NCI-H1436 (cell line): ENCODE results near the gene VAPB.
"Not testable (repeated sequence)": the region's sequence is repeated elsewhere in the genome, so short reads cannot be mapped to it uniquely, and the experiment has no call there.

Experiments used
- DNase-seq: peaks from one replicate; lab custom pipeline; 2025; lab: John Stamatoyannopoulos, UW

VAPB gene, protein sequence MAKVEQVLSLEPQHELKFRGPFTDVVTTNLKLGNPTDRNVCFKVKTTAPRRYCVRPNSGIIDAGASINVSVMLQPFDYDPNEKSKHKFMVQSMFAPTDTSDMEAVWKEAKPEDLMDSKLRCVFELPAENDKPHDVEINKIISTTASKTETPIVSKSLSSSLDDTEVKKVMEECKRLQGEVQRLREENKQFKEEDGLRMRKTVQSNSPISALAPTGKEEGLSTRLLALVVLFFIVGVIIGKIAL

GRCh38 chr20:58388882-58389323 is at the start of gene VAPB:
Gene VAPB, plus strand, starts transcription at chr20:58389229. Its CDS starts 231 bp downstream, at chr20:58389460.
- peak; percentile 93 for DNase-seq

GRCh38 chr20:58339741-58340140 is 49.3 kb upstream of the VAPB start:
- no peak for DNase-seq

- no peak for DNase-seq
Measured at GRCh38 chr20:58340151-58340550, 48.9 kb upstream of the VAPB start.

DNA sequence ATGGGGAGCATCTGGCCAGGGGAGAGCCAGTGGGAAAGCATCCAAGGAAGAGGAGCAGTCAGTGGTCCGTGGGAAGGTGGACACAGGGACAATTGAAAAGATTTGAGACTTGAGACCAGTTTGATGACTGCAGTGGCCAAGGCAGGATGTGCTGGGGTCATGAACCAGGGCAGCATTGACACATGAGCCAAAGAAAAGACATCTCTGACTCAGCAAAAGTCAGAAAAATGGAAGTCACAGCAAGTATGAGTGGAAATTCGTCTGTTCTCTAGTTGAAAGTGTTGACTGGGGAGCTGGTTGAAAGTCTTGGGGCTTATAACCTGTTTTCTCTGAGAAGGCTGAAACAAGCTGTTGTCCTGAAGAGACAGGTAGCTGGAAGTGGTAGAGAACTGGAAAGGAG is 48.2 kb upstream of the VAPB start:
- no peak for DNase-seq

- no peak for DNase-seq
Measured at GRCh38 chr20:58342104-58342945, 46.7 kb upstream of the VAPB start.

DNA sequence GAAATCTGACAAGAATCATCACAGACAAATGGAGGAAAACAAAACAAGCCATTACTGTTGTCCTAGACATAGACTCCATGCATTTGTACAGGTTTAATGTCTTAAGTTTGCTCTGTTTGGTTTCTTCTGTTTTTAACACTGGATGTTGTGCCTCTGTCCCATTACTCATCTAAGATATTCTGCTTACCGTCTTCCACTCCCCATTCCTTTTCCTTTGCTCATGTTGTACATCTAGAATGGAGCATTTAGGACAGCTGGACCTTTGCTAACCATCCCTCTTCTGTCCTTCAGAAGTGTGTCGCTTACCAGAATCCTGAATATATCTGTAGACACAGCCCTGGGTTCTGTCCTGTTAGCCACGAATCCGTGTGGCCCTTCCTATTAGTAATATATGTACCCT is 44.3 kb upstream of the VAPB start:
- no peak for DNase-seq

GRCh38 chr20:58349570-58349969 is 39.5 kb upstream of the VAPB start:
- no peak for DNase-seq

DNA sequence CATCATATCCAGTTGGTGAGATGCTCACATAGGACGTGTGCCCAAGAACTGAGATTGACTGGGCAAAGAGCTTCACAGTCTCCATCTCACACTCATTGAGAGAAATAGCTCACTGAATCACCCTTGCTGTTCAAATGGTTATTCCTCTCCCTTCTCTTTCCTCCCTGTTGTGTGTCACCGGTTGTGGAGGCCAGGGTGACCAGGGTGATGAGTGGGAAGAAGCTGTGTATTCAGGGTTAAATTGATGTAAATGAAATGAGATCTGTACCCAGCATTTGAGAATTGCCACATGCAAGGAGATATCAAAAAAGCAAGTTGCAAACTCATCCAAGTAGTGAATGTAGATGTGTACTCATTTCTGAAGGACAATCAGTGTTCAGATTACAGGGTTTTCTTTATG is 36.6 kb upstream of the VAPB start:
- no peak for DNase-seq

- DNase-seq: no peak
Measured at GRCh38 chr20:58359441-58359840, 29.6 kb upstream of the VAPB start.

- no peak for DNase-seq
Measured at GRCh38 chr20:58360936-58361335, 28.1 kb upstream of the VAPB start.

GRCh38 chr20:58361481-58362205 is 27.4 kb upstream of the VAPB start:
- DNase-seq: no peak

DNA sequence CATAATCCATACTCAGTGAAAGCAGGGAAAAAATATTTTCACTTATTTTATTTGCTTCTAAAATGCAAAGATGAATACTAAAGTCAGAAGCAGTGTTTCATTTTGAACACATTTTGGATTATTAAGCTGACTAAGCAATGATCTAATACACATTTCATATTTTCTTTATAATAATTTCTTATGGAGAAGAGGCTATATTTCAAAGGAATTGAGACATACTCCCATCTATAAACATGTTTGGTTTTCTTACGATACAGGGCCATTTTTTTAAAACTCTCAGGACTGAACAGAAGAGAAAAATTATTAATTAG is 26.9 kb upstream of the VAPB start:
- no peak for DNase-seq

DNA sequence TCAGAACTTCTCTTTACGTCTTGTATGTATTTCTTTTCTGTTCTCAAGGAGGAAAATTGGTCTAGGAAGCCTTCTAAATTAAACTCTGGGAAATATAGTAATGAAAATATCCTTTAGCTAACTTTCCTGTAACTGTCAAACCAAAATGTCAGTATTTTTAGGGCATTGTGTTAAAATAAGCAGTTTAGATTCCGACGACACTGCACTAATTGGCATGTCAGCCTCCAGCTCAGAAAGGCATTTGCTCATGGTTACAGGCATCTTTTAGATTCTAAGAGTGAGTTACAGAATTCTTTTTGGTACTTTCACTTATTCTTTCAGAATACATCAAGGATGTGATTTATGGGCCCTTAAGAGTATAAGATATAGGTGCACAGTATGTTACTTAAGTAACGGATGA is 26.1 kb upstream of the VAPB start:
- DNase-seq: no peak

GRCh38 chr20:58366866-58367265 is 22.2 kb upstream of the VAPB start:
- no peak for DNase-seq

DNA sequence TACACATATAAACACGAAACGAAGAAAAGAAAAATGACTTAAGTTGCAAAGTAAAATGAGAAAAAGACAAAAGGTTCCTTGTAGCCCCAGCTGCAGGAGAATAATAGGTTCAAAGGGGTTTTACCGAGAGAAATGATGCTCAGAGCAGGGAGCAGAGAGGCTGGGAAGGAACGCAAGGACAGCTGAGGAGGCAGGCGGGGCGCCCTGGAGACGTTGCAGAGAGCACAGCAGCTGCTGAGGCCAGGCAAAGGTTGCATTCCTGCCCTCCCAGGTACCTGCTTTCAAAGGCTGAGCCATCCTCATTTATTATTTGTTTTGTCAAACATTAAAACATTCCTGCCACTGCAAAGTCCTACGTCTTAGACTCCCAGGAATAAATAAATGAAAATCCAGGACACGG is 16.2 kb upstream of the VAPB start:
- no peak for DNase-seq

DNA sequence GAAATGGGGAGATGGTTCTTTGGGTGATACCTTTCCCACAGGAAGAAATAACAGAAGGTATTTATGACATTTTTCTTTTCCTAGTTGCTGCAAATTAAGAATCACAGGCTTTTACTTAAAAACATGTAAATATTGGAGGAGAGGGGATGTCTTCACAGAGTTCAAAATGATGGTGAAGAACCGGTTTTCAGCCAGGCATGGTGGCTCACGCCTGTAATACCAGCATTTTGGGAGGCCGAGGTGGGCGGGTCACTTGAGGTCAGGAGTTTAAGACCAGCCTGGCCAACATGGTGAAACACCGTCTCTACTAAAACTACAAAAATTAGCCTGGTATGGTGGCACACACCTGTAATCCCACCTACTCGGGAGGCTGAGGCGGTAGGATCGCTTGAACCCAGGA is 15.7 kb upstream of the VAPB start:
- DNase-seq: not testable (repeated sequence)

DNA sequence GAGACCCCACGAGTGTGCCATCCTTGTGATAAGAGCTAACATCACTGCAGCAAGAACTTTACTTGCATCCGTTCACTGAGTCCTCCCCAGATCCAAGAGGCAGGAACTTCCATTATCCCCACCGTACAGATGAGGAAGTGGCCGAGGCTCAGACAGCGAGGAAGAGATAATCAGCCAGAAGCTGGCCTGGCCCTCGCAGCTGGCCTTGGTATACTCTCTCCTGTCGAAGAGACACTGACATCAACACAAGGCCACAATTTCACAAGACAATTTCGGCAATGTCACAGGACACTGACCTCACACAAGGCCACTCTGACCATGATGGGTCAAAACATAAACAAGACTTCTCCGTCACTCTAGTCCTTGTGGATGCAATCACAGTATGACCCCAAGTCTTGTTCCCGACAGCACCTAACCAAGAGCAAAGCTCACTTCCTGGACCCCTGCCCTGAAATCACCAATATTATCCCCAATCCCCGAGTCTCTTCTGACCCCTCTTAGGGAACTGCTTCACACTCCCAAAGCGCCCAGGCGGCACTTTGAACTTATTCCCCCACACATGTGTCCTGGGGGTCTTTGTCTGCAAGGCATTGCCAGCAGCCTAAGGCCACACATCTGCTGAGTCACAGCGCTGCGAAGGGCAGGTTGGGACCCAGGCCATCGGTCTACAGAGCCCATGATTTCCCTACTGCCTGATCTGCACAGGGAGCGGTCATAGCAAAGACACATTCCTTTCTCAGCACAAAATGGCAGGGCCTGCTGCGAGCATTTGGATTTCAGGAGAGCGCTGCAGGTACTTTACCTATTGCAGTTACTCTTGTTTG is 14.8 kb upstream of the VAPB start:
- no peak for DNase-seq

DNA sequence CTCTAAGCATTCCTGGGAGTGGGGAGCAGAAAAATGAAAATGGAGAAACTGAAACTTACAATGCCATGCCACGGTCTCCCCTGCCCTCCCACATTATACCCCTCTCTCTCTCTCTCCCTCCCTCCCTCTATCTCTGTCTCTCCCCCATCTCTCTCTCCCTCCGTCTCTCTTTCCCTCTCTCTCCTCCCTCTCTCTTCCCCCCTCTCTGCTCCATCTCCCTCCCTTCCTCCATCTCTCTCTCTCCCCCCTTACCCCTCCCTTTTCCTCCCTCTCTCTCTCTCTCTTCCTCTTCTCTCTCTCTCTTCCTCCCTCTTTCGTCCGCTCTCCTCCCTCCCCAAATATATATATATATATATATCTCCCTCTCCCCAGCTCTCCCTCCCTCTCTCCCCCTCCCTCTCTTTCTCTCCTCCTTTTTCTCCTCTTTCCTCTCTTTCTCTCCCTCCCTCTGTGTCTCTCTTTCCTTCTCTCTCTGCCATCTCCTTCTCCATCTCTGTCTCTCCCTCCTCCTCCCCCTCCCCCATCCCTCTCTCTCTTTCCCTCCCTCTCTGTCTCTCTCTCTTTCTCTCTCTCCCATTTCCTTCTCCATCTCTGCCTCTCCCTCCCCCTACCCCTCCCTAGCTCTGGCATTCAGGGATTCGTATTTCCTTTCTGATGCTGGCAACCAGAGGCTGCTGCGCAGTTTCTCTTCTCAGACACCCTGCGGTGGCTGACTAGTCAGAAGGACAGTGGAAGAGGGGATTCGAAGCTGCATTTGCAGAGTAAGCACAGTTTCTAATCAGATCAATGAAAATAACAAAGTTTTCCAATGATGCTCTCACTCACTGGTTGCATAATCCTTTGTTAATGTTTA is 13.9 kb upstream of the VAPB start:
- no peak for DNase-seq

DNA sequence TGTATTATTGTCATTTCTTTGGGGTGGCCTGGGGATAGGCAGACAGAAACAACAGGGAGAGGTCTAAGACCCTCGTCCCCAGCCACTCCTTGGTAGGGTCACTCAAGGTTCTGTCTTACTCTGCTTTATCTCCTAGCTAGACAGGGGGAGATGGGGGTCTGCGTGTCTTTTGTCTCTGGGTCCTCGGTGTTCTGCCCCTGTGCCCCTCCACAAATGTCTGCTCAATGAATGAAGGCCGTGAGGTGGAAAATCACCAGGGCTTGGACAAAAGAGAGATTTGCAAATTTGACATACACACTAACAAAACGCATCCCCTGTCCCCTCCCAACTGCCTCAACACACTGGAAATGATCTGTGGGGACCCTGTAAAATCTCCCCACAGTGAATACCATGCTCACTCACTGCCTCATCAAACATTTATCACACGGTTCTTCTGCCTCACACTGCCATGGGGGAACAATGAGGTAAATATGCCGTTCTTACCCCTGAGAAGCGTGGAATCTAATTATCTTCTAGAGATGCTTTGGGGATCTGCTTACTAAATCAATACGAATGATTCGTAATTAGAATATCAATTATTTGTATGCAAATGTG is 13.2 kb upstream of the VAPB start:
- DNase-seq: no peak

DNA sequence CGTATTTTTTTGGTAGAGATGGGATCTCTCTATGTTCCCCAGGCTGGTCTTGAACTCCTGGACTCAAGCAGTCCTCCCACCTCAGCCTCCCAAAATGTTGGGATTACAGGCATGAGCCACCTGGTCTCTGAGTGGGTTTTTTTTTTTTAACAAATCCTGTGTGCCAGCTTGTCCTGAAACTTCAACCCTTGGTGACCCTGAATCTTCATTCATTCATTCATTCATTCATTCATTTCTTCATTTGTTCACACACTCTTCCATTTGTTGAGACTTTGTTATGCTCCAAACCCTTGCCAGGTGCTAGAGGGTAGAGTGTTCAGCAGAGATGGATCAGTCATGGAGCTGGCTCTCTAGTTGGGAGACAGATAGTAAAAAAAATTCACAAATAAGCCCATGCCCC is 12.0 kb upstream of the VAPB start:
- no peak for DNase-seq
